T-helper 9 cell (primary cell): ENCODE data around the gene CRIP3.
"Not testable (repeated sequence)": the region's sequence is repeated elsewhere in the genome, so short reads cannot be mapped to it uniquely, and the experiment has no call there.

Source experiments
- DNase-seq: peaks from one replicate; pipeline ENCODE4 v3.0.0-alpha.2; 2020

Gene CRIP3

DNA sequence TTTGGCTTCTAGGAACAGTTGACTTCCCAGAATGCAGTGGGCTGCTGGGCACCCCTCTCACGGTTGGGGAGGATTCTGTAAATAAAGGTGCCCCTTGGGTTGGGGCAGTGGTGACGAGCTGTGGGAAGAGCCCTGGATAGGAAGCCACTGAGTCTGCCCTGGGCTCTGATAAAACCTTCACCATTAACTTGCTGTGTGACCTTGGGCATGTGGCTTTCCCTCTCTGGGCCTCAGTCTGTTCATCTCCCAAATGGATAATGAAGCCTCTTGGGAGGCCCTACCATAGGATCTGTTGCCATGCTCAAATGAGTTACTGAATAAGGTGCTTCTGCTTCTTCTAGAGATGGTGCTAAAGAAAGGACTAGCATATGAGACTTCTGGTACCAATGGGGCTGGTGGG, 3.7 kb downstream of the CRIP3 start:
- DNase-seq: no peak

- DNase-seq: no peak
Observed at GRCh38 chr6:43304361-43304760, 4.3 kb downstream of the CRIP3 start.

DNA sequence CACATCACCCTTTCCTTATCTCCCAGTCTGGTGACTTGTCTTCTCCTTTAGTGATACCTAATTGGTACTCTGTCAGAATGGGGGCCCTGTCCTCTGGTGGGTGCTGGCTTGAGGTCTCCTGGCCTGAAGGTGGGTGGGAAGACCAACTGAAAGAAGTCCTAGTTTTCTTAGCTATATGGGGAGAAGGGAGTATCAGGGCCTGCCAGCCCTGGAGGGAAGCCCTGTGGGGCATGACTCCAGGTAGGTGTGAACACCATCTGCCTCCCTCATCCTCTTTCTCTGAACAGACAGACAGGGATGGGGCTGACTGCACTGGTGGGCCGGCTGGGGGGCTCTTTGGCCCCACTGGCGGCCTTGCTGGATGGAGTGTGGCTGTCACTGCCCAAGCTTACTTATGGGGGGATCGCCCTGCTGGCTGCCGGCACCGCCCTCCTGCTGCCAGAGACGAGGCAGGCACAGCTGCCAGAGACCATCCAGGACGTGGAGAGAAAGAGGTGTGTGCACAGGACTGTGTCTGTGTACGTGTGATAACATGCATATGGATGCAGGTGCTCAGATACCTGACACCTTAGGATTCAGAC, 4.8 kb downstream of the CRIP3 start:
- no peak for DNase-seq

DNA sequence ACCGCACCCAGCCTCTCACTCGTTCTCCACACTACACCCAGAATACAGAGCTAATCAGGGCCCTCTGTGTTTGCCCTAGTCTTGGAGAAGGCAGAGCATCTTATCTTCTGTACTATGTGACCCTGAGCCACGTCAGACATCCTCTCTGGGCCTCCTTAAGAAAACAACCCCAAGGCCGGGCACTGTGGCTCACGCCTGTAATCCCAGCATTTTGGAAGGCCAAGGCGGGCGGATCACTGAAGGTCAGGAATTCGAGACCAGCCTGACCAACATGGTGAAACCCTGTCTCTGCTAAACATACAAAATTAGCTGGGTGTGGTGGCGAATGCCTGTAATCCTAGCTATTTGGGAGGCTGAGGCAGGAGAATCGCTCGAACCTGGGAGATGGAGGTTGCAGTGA, 5.6 kb downstream of the CRIP3 start:
- not testable (repeated sequence) for DNase-seq

GRCh38 chr6:43302126-43302525, 6.5 kb downstream of the CRIP3 start:
- no peak for DNase-seq

DNA sequence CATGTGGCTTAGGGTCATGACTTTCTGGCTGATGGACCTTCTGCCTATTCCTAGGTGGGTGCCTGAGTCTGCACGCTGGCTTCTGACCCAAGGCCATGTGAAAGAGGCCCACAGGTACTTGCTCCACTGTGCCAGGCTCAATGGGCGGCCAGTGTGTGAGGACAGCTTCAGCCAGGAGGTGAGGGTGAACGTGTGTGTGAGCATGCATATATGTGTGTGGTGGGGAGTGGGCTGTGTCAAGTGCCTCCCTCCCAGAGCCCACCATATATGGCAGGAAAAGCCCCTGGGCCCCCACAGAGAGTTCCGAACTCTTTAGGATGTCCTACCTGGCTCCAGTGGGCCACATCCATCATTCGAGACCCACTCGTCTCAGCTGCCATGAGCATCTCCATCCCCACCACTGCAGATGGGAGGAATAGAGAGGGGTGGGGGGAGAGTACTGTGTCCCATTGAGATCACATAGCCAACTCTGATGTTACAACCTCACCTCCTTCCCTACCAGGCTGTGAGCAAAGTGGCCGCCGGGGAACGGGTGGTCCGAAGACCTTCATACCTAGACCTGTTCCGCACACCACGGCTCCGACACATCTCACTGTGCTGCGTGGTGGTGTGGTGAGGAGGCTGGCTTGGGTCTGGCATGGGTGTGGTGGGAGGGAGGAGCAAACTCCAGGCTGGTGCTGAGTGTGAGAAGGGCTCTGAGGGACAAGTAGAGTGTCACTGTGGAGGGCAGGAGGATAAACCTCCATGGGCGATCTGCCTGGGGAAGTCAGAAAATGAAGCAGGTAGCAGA, 7.3 kb downstream of the CRIP3 start:
- DNase-seq: no peak

DNA sequence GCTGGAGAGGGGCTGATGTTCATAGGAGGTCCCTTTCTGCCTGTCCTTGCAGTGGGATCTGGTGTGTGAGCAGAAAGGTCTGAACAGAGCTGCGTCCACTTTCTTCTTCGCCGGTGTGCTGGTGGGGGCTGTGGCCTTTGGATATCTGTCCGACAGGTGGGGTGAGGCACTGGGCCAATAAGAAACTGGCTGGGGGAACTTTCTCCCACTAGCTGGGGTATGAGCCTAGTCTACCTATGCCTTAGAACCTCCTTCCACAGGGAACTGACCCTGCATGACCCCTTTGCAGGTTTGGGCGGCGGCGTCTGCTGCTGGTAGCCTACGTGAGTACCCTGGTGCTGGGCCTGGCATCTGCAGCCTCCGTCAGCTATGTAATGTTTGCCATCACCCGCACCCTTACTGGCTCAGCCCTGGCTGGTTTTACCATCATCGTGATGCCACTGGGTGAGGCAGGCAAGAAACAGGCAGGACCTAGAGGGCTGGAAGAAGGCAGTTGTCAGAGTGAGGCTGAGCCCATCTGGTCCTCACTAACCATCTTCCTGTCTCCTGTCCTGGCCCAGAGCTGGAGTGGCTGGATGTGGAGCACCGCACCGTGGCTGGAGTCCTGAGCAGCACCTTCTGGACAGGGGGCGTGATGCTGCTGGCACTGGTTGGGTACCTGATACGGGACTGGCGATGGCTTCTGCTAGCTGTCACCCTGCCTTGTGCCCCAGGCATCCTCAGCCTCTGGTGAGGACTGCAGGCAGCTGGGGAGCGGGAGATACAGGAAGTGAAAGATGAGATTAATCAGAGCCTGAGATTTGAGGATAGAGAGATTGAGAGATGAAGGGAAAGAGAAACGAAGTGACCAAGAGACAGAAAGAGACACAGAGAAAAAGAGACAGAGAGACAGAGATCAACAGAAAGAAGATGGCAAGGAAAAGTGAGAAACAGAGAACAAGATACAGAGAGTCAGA, 9.0 kb downstream of the CRIP3 start:
- DNase-seq: no peak

DNA sequence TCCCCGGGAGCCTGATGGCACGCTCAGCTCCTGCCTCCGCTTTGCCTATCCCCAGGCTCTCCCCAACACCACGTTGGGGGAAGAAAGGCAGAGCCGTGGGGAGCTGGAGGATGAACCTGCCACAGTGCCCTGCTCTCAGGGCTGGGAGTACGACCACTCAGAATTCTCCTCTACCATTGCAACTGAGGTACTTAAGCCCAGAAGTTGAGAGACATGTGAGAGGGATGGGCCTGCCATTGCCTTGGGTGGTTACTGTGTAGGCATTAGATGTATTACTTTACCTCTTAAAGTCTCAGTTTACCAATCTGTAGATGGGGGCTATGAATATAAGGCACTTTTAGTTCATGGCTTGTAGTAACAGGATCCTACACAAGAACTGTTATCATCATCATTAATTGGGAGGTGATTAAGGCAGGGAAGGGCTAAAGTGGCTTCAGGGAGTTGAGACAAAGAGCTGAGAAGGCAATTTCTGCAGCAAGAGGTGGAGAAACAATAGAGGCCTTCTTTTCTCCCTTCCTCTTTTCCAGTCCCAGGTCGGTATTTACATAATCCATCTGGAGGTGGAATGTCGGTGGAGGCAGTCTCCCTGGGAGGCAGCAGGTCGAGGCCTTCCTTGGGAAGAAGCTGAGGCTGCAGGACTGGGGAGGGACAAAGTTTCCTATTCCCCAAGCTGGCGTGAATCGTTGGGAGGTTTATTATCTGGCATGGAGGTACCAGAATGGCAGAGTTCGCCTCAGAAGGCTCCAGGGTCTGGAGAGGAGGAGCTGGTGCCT, 9.9 kb downstream of the CRIP3 start:
- DNase-seq: no peak

DNA sequence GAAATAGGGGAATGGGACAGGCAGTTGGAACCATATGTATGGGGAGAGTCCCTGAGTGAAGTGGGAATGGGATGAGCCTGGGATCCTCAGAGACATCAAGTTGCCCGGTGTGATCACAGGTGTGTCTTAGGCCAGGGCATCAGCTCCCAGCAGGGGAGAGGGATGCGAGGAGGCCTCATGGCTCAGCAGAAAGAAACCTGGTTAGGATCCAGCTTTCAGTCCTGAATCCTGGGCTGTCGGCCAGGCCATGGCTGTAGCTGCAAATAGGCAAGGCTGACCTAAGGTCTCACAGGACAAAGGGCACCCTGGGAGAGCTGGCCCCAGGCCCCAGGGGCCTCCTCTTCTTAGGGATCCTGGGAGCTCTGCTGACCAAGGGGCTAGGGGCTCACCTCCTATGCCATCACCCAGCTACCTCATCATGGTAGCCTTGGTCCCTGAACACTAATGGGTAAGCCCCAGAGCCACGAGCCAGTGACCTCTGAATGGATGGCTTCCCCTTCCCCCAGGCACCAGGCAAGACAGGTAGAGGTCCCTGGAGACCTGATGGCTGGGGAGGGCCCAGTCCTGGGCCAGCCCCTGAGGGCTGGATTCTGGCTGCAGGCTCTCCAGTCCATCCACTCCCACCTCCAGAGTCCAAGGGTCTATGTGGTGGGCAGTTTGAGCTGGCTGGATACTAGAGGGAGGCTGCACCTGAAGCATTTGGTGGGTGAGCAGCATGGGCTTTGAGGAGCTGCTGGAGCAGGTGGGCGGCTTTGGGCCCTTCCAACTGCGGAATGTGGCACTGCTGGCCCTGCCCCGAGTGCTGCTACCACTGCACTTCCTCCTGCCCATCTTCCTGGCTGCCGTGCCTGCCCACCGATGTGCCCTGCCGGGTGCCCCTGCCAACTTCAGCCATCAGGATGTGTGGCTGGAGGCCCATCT, 10.7 kb downstream of the CRIP3 start, which contains the start of gene SLC22A7:
Gene SLC22A7 (plus strand): TSS at position 617 of the 921 bp plus-strand sequence. CDS start 99 bp downstream, at position 716.
- DNase-seq: no peak

- no peak for DNase-seq
Observed at GRCh38 chr6:43296780-43297497, 11.7 kb downstream of the CRIP3 start.

DNA sequence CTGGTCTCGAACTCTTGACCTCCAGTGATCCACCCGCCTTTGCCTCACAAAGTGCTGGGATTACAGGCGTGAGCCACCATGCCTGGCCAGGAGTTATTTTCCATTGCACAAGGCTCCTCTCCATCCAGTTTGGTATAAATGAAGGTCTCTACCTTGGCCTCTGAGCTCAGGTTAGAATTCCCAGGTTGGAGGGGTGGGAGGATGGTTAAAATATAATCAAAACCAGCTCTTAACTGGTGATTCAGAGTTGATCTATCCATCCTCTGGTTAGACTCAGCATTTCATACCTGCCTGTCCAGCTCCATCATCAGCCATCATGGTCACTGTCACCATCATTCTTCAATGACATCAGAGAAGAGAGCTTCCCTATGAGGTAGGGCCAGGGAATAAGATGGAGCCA, 13.2 kb downstream of the CRIP3 start:
- no peak for DNase-seq

DNA sequence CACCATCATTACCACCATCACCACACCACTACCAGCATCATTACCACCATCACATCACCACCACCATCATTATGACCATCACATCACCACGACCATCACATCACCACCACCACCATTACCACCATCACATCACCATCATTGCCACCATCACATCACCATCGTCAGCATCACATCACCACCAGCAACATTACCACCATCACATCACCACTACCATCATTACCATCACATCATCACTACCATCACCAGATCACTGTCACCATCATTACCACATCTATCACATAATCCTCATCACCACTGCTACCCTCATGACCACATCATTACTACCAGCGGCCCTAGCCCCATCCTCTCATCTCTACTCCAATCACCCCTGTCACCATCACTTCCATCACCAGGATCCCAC, 14.1 kb downstream of the CRIP3 start:
- no peak for DNase-seq

GRCh38 chr6:43293698-43294097, 14.9 kb downstream of the CRIP3 start:
- no peak for DNase-seq

- no peak for DNase-seq
Observed at GRCh38 chr6:43292763-43293318, 15.8 kb downstream of the CRIP3 start.

- no peak for DNase-seq
Observed at GRCh38 chr6:43292341-43292740, 16.3 kb downstream of the CRIP3 start.

GRCh38 chr6:43291708-43292107, 16.9 kb downstream of the CRIP3 start:
- no peak for DNase-seq

DNA sequence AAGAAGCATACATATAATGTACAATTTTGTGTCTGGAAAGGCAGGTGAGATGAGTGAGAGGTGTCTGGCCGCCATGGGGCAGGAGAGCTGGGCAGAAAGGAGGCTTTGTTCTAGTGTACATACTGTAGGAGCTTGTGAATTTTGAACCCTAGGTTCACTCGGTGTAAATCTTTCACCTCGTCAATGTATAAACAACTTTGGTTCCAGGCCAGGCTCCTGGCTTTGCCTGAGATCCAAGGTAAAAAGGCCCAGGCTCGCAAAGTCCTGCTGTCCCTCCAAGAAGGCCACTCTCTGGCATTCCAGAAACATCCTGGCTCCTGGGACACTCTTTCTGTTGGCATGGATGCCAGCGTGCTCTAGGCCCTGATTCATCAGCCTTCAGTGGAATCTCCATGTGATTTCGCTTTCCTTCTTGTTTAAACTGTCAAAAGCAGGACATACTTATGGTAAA, 17.7 kb downstream of the CRIP3 start:
- DNase-seq: no peak

- no peak for DNase-seq
Observed at GRCh38 chr6:43290339-43290904, 18.2 kb downstream of the CRIP3 start.

GRCh38 chr6:43287717-43288679, 20.6 kb downstream of the CRIP3 start:
- no peak for DNase-seq
